Stomach (tissue), 9 donors: ENCODE data around the gene MAN2B1. TPM values are rescaled to one million over a fixed set of nuclear protein-coding genes. Genes with fewer than 3 reads are reported as not detected.

Experiments used
- DNase-seq, 2 donors: peaks; one replicate each; pipeline versions ENCODE4 v3.0.0 to v3.0.0-alpha.2; 2013 to 2019
- H3K27ac ChIP-seq, 5 donors: fragments of 200-600 bp in 4 of 5; sonication (generic) in 4 of 5; one replicate each; pipeline ENCODE4 v1.5.1; 2013 to 2019; ENCODE audit warnings: mild to moderate bottlenecking in 1 of 5, moderate library complexity in 1 of 5
- H3K27me3 ChIP-seq, 3 donors: fragments of 200-600 bp; sonication (generic); one replicate each; pipeline ENCODE4 v1.5.1; 2017 to 2019; ENCODE audit warnings: mixed run types in 1 of 3
- H3K36me3 ChIP-seq, 4 donors: fragments of 200-600 bp; sonication (generic); 1 replicate in 3 of 4; 2 replicates in 1 of 4; pipeline ENCODE4 v1.5.1; 2016 to 2019
- H3K4me1 ChIP-seq, 4 donors: fragments of 200-600 bp; sonication (generic); one replicate each; pipeline ENCODE4 v1.5.1; 2016 to 2019
- H3K4me3 ChIP-seq, 4 donors: fragments of 200-600 bp; sonication (generic) in 3 of 4; one replicate each; pipeline ENCODE4 v1.5.1; 2016 to 2019; ENCODE audit warnings: mild to moderate bottlenecking in 1 of 4
- H3K9me3 ChIP-seq, 4 donors: fragments of 200-600 bp; sonication (generic); one replicate each; pipeline ENCODE4 v1.5.1; 2016 to 2019
- EP300 ChIP-seq: sonication (generic); formaldehyde crosslinking; IDR thresholded peaks from one replicate; pipeline ENCODE4 v1.6.1; 2017; ENCODE audit warnings: antibody characterized with exemption
- POLR2A ChIP-seq, 4 donors: fragments of 450-650 bp; IDR thresholded peaks; one replicate each; pipeline ENCODE4 v1.6.1; 2016; ENCODE audit warnings: antibody characterized with exemption in 4 of 4, control low read depth in 2 of 4, mild to moderate bottlenecking in 1 of 4, moderate library complexity in 1 of 4
- POLR2AphosphoS5 ChIP-seq, 3 donors: sonication (generic); formaldehyde crosslinking; IDR thresholded peaks; one replicate each; pipeline ENCODE4 v1.6.1; 2016; ENCODE audit warnings: antibody characterized with exemption in 3 of 3
- WGBS, 5 donors: extraction: QIAGEN DNeasy Blood & Tissue Kit in 3 of 5; methylation state at CpG; one replicate each; pipeline versions ENCODE4 v1.1.5 to v1.1.7; 2013 to 2018; 5-methylcytosine and 5-hydroxymethylcytosine counted together
- intact Hi-C: fragments of 100-400 bp; cut with DNase I; formaldehyde crosslinking; loops from one replicate; pipeline ENCODE4 v1.15.1; 2023; ENCODE audit warnings: low total_unique reads
- polyA plus RNA-seq, 3 donors: library from polyadenylated mRNA; stranded (reverse); fragments of 200-250 nt; gene quantifications; one replicate each; pipeline ENCODE4 v1.2.3, GENCODE V29; 2013
- total RNA-seq, 5 donors: library from RNA; depleted of rRNA; stranded (reverse); fragments of >200 nt; gene quantifications; one replicate each; pipeline versions ENCODE4 v1.1.0 to v1.2.3, GENCODE V29; 2014 to 2016
- TF ChIP-seq, protein P1 (sequence below), 7 experiments: fragments of 450-650 bp in 4 of 7; fragments of 200-600 bp in 3 of 7; sonication (generic) in 3 of 7; IDR thresholded peaks; one replicate each; pipeline ENCODE4 v1.5.1; 2016 to 2019; ENCODE audit warnings: antibody characterized with exemption in 7 of 7, control low read depth in 2 of 7, mild to moderate bottlenecking in 1 of 7
- donor health status: healthy with polysubstance abuse.
- donor health status: Bipolar disorder and iron deficiency.
- donor health status: healthy.

The MAN2B1 gene
- total and polyA plus RNA-seq, 8 donors, result 20.6 to 429 (median 84.0) TPM

DNA sequence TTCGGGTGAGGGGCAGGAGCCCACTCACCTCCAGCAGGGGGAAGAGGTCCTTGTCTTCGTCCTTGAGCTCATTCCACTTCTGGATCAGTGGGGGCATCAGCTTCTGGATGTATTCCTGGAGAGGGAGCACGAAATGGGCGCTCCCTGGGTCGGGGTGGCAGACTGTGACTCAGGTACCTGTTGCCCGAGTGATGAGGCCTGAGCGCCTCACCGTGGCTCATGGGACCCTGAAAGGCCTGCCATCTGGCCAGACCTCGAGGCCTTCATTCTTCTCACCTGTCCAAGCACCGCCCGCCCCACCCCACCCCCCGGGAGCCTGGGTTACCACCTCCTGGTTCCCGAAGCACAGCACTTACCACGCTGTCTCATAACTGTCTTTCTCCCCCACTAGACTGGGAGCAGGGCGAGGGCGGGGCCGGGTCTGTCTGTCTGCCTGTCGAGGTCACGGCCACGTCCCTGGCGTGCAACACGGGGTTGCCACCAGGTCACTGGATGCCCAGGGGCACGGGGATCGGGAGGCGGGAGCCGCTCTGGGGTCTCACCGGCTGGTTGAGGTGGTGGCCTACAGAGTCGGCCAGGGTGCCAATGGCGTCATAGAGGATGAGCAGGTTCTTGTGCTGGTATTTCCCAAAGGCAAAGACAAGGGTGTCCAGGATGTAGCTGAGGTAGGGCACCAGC lies 39.3 kb upstream of the MAN2B1 start:
- intact Hi-C loops, result no loop called here
- TF ChIP-seq POLR2AphosphoS5 (IDR thresholded peaks at IDR 0.05), result no peak
- TF ChIP-seq, protein P1, sequence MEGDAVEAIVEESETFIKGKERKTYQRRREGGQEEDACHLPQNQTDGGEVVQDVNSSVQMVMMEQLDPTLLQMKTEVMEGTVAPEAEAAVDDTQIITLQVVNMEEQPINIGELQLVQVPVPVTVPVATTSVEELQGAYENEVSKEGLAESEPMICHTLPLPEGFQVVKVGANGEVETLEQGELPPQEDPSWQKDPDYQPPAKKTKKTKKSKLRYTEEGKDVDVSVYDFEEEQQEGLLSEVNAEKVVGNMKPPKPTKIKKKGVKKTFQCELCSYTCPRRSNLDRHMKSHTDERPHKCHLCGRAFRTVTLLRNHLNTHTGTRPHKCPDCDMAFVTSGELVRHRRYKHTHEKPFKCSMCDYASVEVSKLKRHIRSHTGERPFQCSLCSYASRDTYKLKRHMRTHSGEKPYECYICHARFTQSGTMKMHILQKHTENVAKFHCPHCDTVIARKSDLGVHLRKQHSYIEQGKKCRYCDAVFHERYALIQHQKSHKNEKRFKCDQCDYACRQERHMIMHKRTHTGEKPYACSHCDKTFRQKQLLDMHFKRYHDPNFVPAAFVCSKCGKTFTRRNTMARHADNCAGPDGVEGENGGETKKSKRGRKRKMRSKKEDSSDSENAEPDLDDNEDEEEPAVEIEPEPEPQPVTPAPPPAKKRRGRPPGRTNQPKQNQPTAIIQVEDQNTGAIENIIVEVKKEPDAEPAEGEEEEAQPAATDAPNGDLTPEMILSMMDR (IDR thresholded peaks at IDR 0.05), result no peak
- TF ChIP-seq POLR2A (IDR thresholded peaks at IDR 0.05), result no peak
- DNase-seq, result no peak
- Histone ChIP-seq H3K9me3 (no peaks in the 10 kb centered on the region), H3K4me3 (no peak overlapping the region), H3K27me3 (no peaks in the 10 kb centered on the region), H3K27ac (no peak overlapping the region), H3K36me3 (peaks cover 89 to 100% (median 100%) of the 10 kb centered on the region in 4 donors), H3K4me1 (no peaks in the 10 kb centered on the region)
- WGBS, 5 donors, result 87 to 93% (median 93%) methylated on average over 22 to 29 of the region's 29 CpGs

DNA sequence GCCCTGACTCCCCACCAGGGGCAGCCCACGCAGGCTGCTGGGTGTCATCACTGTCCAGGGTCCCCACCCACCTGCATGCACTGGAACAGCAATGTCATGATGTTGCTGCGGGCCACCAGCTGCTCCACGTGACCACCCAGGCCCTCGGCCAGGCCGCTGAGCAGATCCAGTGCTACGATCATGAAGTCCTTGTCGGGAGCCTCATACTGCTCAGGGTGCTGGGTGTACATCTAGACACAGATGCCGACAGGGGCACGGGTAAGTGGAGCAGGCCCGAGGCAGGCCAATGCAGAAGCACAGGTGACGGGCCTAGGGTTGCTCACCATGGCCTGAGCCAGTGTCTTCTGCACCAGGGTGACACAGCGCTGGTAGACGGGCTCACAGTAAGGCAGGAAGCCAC lies 38.6 kb upstream of the MAN2B1 start:
- intact Hi-C loops, result no loop called here
- WGBS, 5 donors, result 92 to 98% (median 95%) methylated on average over 8 to 13 of the region's 13 CpGs
- H3K9me3 ChIP-seq, result no peaks in the 10 kb centered on the region
- no peaks in the 10 kb centered on the region for H3K4me1 ChIP-seq
- TF ChIP-seq POLR2AphosphoS5 (IDR thresholded peaks at IDR 0.05) (no peak), POLR2A (IDR thresholded peaks at IDR 0.05) (no peak), EP300 (no peak)
- TF ChIP-seq, protein P1 (IDR thresholded peaks at IDR 0.05), result no peak
- no peak overlapping the region for H3K27ac ChIP-seq
- no peak for DNase-seq
- H3K27me3 ChIP-seq, result no peaks in the 10 kb centered on the region
- H3K4me3 ChIP-seq, result no peak overlapping the region
- peaks cover 88 to 100% (median 100%) of the 10 kb centered on the region in 4 donors for H3K36me3 ChIP-seq

DNA sequence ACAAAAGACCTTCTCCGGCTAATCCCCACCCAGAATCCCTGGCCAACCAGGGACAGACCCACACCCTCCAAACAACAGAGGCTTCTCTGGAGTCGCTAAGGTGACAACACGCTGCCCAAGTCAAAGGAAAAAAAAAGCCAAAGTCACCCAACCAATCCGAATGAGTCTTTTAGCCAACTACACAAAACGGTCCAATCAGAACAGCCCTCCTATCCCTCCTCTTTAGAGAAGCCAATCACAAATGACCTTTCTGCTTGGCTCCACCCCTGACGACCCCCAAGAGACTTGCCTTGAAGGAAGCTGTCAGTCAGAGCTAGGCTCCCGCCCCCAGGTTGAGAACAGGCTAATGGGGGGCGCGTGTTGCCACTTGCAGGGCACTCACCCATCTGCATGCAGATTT lies 36.5 kb upstream of the MAN2B1 start:
- intact Hi-C loops, result no loop called here
- DNase-seq, result peak in 1 of 2 donors; percentile 59
- H3K27ac ChIP-seq, result no peak overlapping the region
- TF ChIP-seq, protein P1 (IDR thresholded peaks at IDR 0.05), result no peak
- TF ChIP-seq EP300, result no peak
- TF ChIP-seq POLR2AphosphoS5 (IDR thresholded peaks at IDR 0.05), result no peak
- no peak for TF ChIP-seq POLR2A (IDR thresholded peaks at IDR 0.05)
- H3K4me3 ChIP-seq, result no peak overlapping the region
- H3K9me3 ChIP-seq, result no peaks in the 10 kb centered on the region
- no peaks in the 10 kb centered on the region for H3K4me1 ChIP-seq
- peaks cover 69 to 96% (median 95%) of the 10 kb centered on the region in 4 donors for H3K36me3 ChIP-seq
- H3K27me3 ChIP-seq, result no peaks in the 10 kb centered on the region
- 62 to 76% (median 67%) methylated on average over 8 to 9 of the region's 9 CpGs for whole genome bisulfite sequencing, 5 donors

DNA sequence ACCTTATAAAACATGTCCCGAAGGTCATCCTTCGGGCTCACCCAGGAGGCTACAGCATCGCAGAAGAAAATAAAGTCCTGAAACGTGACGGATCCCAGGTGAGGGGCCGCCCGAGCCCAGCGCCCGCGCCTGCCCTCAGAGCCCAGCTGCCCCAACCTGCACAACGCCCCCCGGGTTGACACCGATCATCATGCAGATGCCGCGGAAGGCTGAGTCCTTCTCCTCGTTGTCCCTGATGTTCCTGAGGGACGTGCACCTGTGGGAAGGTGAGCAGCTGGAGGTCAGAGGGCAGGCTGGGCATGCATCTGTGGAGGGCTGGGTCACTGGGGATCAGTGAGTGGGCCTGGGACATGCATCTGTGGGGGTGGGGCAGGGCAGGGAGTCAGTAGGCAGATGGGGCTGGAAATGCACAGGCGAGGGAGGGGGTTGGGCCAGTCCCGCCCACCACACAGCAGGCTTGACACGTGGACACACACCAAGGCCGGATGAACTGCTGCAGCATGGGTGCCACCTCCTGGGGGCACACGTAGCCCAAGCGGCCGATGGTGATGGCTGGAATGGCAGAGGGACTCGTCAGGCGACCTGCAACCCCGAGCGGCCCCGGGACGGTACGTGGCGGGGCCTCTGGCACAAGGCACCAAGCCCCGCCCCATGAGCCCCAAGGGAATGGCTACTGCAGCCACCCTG lies 35.2 kb upstream of the MAN2B1 start:
- Histone ChIP-seq H3K9me3 (no peaks in the 10 kb centered on the region), H3K27me3 (no peaks in the 10 kb centered on the region), H3K4me3 (no peak overlapping the region), H3K4me1 (peaks cover 6 to 11% (median 8%) of the 10 kb centered on the region in 4 donors), H3K27ac (no peak overlapping the region), H3K36me3 (peaks cover 58 to 83% (median 81%) of the 10 kb centered on the region in 4 donors)
- WGBS, 5 donors, result 87 to 92% (median 91%) methylated on average over 25 to 33 of the region's 33 CpGs
- peak in 1 of 2 donors; percentile 10 for DNase-seq
- TF ChIP-seq, protein P1 (IDR thresholded peaks at IDR 0.05), result no peak
- TF ChIP-seq EP300, result no peak
- no peak for TF ChIP-seq POLR2A (IDR thresholded peaks at IDR 0.05)
- TF ChIP-seq POLR2AphosphoS5 (IDR thresholded peaks at IDR 0.05), result no peak
- intact Hi-C loops, result no loop called here
